ENCODE measurements around the gene CREBBP. TPM values are rescaled to one million over a fixed set of nuclear protein-coding genes. Genes with fewer than 3 reads are reported as not detected.

The CREBBP gene
- total and polyA plus RNA-seq, 9 of the 15 experiments (the other 6 are each of a cell fraction or from before 2014, with no cell fraction given) = 0.70 to 24.8 (median 5.6) TPM

DNA sequence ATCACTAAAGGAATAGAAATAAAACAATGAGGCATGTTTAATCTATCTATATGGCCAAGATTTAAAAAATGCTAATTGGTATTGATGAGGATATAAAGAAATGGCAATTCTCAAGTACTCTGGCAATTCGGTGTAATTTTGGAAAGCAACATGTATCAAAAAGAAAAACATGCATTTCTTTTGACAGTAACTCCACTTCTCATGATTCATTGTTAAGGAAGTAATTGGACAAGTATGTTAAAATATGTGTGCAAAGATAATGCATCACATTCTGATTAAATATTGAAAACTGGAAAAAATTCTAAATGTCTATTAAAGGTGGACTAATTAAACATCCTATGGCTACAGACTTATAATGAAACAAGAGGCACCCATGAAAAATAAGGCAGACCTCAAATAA, 81.2 kb downstream of the CREBBP start (continued):
- TF ChIP-seq, protein P1, sequence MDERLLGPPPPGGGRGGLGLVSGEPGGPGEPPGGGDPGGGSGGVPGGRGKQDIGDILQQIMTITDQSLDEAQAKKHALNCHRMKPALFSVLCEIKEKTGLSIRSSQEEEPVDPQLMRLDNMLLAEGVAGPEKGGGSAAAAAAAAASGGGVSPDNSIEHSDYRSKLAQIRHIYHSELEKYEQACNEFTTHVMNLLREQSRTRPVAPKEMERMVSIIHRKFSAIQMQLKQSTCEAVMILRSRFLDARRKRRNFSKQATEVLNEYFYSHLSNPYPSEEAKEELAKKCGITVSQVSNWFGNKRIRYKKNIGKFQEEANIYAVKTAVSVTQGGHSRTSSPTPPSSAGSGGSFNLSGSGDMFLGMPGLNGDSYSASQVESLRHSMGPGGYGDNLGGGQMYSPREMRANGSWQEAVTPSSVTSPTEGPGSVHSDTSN (CRISPR knock-in tag; IDR thresholded peaks at IDR 0.05; ENCODE audit: low read depth) = no peak
- TF ChIP-seq, protein P1 (tag; conservative IDR thresholded peaks at IDR 0.05; ENCODE audit: low read depth) = 0 out of 2 replicates have a peak, but pooled peaks have one; percentile 15

- CTCF ChIA-PET (ENCODE audit: low intra/inter-chr PET ratio) = no interaction called here
- WGBS (ENCODE audit: insufficient coverage, low coverage, missing lambda C conversion rate) = 69% methylated on average over 8 of the region's 8 CpGs
- Histone ChIP-seq H4K20me1 (replicated peaks; ENCODE audit: control insufficient read depth, insufficient read depth, low read length) (peaks cover 4% of the 10 kb centered on the region; the same call in 1 of the 2 replicates), H3K9ac (ENCODE audit: insufficient read depth in 1 of 2, low read depth in 2 of 2, low read length in 2 of 2) (no peak overlapping the region), H3K4me1 (replicated peaks in 1 of 2; ENCODE audit: control insufficient read depth in 2 of 2, insufficient read depth in 2 of 2, low read length in 2 of 2) (peaks cover 3 to 16% of the 10 kb centered on the region in 2 experiments; a peak in 4 of 5 replicates), H3K9me1 (ENCODE audit: control insufficient read depth, insufficient read depth, low read length) (no peaks in the 10 kb centered on the region), H3K27ac (ENCODE audit: extremely low read depth, low read depth, low read length) (no peak overlapping the region), H3K4me3 (no peak overlapping the region), H3K27me3 (ENCODE audit: control insufficient read depth in 2 of 2, insufficient read depth in 2 of 2, low read length in 2 of 2) (no peaks in the 10 kb centered on the region), H3K36me3 (ENCODE audit: control insufficient read depth, insufficient read depth, low read length) (no peaks in the 10 kb centered on the region), H2AFZ (ENCODE audit: low read depth, low read length) (no peak overlapping the region), H3K4me2 (ENCODE audit: insufficient read depth, low read length) (no peak overlapping the region), H3K79me2 (ENCODE audit: control insufficient read depth, insufficient read depth, low read length) (peaks cover 56% of the 10 kb centered on the region), H3K9me3 (replicated peaks; ENCODE audit: control insufficient read depth, insufficient read depth, low read depth, low read length) (no peaks in the 10 kb centered on the region)
- in situ Hi-C loops (cut with MboI) (no loop called here), intact Hi-C loops (cut with micrococcal nuclease) (no loop called here)
- POLR2A ChIA-PET = no interaction called here
- ATAC-seq (no peak), FAIRE-seq (no peak), DNase-seq (ENCODE audit: extremely low read depth in 1 of 4, low spot score in 3 of 4) (no peak)
- BruUV-seq (replicated peaks) = no TSS peak
- TF ChIP-seq TRIM24 (IDR thresholded peaks at IDR 0.05) (no peak), ZNF146 (CRISPR knock-in tag; IDR thresholded peaks at IDR 0.05; ENCODE audit: unreplicated experiment) (peak; percentile 46), MEF2A (IDR thresholded peaks at IDR 0.05; ENCODE audit: control insufficient read depth, low read depth, low read length) (0 out of 2 replicates have a peak, but pooled peaks have one; percentile 15)
These were observed 81.7 kb downstream of the CREBBP start for GRCh38 chr16:3798838-3799237.

Measured in K562 (cell line).